ENCODE measurements around the gene GID8.

Gene GID8

GRCh38 chr20:62945771-62946339 is 7.9 kb downstream of the GID8 start:
- DNase-seq = no peak

DNA sequence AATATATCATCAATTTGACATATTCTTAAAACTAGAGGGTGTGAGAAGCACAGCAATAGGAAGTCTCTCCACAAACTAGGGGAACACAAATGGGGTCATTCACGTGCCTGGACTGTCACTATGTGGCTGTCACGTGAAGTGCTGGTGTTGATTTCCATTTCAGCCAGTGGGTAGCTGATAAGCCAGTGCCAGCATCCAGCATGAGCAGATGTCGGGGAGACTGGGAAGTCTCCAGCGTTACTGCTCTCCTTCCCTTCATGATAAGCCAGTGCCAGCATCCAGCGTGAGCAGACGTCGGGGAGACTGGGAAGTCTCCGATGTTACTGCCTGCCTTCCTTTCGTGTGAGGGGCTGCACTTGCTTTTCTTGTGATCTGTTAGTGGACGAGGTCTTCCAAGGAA is 9.0 kb downstream of the GID8 start:
- DNase-seq = no peak

DNA sequence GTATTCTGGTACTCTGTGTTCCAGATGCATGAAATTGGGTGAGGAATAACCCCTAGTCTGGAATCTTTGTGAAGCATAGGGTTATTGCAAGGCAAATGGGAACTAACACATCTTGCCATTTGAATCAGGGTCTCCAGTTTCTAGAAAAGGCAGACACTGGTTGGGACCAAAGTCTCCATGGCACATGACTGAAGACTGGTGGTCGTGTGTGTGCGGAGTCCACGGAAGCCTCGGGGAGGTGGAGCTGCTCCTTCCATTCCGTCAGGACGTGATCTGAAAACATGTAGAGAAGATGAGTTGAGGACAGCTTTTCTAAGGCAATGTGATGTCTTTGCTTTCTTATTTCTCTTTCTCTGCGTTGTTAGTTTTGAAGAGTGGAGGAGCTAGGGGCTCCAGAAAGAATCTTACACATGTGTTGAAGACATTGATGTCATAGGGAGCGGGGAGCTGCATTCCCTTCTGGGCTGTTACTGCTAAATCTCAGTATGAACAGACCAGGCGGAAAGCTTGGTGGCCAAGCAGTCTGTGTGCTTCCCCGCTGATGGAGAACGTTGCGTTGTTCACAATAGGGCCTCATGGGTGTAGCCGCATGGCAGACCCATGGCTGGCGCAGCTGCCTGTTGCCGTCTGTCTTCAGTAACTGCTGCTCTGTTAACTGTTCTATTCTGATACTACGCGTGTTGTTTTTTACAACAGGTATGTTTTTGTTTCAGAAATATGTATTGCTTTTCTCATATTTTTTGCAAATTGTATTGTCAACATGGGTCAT is 9.8 kb downstream of the GID8 start:
- no peak for DNase-seq

- DNase-seq = no peak
Observed at GRCh38 chr20:62949153-62949821, 11.3 kb downstream of the GID8 start.

DNA sequence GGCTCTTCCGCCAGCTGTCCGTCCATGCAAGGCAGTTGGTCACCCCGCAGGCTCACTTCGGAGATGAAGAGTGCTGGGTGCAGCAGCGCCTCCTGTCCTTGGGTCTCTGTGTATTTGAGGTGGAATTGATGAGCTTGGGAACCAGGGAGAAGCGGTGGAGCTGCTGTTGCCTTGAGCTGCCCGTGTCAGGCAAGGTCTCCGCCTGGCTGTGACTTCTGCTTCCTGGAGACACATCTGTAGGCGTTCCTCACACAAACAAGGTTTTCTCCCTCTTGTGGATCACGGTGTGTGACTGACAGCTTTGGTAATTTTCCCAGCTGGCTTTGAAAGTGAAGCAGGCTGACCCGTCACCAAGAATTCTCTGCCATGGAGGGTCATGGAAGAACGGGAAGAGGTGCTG is 12.0 kb downstream of the GID8 start:
- DNase-seq = no peak

DNA sequence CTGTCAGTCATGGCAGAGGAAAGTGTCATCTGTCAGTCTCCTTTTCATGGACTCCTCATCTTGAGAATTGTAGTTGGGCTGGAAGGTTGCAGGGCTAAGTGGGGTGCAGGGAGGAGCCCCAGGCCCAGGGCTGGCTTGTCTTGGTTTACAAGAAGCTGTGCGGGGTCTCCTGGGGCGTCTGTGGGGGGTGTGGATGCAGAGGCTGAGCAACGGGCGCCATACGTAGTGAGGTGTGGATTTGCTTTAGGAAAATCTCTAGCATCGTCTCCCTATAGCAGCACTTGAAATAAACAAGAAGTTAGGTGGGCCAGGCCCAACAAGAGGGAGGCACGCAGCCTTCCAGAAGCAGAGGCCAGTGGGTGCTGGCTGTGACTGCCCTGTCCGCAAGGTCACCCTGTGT is 12.8 kb downstream of the GID8 start:
- DNase-seq = no peak

DNA sequence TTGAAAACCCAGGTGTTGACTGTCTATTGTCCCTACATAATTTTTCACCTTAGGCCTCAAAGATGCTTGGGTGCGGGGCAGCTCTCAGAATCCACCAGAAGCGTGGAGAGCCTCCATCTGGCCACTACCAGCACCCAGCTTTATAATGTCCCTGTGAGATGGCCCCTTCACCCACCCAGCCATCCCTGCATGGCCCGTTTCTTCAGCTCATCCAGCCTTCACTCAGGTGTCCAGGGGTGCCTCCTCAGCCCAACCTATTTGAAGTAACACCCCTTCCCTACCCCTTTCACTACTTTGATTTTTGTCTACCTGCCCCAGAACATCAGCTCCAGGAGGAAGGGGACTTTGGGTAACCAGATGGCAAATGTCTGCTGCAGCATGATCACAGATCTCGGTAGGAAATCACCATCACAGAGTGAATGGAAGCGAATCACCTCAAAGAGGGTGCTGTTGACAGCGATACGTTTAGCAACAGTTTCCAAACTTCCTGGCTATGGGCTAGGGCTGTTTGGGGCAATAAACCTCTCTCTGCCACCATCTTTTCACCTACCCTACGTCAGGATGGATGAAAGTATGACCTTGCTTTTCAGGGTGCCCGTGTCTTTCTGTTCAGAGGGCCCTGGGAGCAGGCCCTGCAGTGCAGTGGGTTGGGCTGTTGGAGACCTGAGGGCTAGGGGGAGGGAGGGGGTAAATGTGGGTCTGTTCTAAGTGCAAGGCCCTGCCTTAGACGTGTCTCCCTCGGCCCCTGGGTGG is 13.4 kb downstream of the GID8 start:
- DNase-seq = no peak

DNA sequence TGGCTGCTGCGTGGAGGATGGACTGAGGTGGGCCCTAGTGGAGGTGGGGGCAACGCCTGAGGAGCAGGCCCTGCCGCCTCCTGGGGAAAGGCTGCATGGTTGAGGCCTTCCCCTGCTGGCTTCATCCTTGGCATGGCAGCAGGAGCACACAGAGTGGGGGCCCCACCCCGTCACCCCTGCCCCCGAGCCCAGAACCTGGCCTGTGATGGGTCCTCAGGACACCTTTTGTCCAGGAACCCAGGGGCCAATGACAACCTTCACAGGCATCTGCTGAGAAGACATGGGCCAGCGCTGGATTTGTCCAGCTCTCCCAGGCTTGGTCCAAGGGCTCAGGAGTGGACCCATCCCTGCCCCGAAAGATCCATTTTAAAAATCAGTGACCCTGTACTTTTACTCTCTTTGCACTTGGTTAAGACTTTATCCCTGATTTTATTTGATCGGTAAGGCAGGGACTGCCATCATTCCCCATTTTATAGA is 14.0 kb downstream of the GID8 start:
- no peak for DNase-seq

DNA sequence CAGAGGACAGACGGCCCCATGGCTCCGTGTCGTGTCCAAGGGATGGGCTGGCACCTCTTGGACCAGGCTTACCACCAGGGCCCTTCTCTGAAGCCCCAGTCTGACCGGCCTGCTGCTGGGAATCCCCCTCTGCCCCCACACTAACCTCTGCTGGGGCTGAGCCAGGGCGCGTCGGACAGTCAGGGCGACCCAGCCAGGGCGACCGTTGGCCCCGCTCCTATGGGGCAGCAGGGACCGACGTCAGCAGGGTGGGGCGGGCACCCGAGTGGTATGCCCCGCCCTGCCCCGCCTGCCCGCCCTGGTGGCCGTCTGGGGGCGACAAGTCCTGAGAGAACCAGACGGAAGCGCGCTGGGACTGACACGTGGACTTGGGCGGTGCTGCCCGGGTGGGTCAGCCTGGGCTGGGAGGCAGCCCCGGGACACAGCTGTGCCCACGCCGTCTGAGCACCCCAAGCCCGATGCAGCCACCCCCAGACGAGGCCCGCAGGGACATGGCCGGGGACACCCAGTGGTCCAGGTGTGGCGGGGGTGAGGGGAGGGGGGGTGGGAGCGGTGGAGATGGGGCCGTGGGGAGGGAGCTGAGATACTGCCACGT is 14.5 kb downstream of the GID8 start, which contains the start of gene SLC17A9:
Gene SLC17A9, plus strand, starts transcription at position 337 of the 595 bp plus-strand sequence. Its CDS starts 122 bp downstream, at position 459.
- no peak for DNase-seq

- DNase-seq = no peak
Observed at GRCh38 chr20:62952968-62953838, 15.3 kb downstream of the GID8 start.

DNA sequence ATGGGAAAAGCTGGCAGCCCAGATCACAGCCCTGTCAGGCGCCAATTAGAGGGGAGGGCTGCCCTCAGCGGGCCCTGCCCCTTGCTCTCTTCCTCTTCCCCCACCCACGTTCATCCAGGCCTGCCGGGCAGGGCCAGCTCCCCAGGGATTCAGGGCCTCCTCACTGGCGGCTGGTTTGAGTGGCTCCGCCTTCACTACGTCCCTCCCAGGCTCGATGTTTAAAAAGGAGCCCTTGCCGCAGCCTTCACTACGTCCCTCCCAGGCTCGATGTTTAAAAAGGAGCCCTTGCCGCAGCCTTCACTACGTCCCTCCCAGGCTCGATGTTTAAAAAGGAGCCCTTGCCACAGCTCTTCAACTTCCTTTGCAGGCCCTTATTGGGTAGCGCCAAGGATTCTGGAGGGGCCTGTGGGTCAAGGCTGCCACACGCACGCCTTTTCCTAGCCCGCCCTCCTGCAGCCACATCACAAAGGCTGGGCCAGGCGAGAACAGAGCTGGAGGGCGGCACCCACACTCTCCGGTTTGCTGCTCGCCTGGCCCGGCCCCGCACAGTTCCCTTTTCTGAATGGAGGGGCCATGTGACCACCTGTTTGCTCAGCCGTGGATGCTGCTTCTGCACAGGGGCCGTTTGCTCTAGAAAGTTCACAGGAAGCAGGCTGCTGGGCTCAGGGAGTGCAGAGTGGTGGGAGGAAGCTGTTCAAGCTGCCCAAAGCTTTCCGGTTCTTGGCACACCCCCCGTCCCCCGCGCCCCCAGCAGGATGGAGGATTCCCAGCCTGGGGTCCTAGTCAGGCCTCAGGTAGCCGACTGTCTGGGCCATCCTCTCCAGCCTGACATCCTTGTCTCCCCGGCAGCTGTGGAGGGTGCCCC is 16.1 kb downstream of the GID8 start:
- no peak for DNase-seq

GRCh38 chr20:62955519-62956386 is 17.8 kb downstream of the GID8 start:
- no peak for DNase-seq

DNA sequence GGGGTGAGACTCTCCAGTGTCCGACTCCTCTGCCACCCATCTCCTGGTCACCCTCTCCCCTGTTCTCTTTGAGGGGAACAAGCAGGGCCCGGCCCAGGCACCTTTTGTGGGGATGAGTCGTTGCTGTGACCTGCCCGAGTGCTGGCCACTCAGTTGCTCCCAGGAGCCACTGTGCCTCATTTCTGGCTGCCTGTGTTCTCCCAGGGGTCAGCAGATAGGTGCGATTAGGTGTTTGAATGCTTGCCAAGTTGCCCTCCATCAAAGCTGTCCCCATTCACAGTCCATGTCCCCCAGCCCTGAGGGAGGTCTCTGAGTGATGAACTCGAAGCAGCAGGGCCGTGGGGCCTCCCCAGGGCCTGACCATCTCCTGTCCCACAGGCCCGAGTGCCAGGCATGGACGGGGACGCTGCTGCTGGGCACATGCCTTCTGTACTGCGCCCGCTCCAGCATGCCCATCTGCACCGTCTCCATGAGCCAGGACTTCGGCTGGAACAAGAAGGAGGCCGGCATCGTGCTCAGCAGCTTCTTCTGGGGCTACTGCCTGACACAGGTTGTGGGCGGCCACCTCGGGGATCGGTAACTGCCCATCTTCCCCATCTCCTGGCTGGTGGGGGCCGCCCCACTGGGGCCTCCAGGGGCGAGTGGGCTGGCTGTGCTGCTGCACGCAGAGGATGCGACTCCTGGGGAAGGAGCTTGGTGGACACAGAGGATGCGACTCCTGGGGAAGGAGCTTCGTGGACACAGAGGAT is 18.6 kb downstream of the GID8 start:
- DNase-seq = no peak

DNA sequence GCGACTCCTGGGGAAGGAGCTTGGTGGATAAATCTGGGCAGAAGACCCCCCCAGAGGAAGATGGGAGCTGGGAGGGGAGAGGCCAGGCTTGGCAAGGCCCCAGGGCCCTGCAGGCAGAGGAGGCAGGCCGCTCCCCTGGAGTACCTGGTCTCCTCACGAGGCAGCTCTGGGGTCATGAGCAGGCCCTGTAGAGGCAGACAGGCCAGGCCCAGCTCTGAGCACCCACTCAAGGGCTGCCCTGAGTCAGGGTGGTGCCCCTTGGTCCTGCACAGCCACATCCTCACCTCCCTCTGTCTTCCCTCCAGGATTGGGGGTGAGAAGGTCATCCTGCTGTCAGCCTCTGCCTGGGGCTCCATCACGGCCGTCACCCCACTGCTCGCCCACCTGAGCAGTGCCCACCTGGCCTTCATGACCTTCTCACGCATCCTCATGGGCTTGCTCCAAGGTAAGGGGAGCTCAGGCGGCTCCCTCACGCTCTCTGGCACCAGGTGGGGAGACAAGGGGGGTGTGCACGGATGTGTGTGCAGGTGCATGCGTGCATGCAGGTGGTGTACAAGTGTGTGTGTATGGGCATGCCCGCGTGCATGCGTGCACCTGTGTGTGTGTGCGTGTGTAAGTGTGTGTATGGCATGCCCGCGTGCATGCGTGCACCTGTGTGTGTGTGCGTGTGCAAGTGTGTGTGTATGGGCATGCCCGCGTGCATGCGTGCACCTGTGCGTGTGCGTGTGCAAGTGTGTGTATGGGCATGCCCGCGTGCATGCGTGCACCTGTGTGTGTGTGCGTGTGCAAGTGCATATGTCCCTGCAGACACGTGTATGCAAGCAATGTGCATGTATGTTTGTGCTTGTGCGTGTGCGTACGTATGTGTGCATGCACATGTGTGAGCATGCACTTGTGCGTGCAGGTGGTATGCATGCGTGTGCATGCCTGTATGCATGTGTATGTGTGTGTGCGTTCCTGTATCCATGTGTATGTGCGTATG is 19.5 kb downstream of the GID8 start:
- DNase-seq = no peak

DNA sequence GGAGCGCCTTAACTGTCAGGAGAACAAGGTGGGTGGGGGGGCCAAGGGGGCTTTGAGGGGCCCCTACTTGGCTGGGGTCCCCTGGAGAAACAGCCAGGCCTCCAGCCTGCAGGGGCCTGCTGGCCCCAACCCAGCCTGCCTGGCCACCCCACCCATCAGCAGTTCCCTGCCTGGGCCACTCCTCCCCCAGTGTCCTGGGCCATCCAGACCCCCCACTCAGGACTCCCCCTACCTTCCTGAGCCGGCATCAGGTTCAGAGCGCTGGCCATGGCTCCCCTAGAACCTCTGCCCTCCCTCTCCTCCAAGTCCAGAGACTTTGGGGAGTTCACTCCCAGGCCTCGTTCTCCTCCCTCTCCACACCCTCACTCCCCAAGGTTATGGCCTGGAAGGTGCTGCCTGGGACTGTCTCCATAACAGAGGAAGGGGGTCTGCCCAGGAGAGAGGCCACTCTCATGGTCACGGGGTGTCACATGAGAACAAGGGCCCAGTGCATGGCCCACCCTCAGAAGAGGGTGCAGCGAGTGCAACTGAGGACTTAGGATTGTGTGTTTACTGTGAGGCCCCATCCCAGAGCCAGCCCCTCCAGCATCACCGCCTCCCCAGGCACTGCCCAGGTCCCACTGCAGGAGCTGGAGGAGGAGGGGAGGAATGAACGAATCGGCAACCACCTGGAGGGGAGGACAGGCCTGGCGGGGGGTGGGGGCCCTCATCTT is 20.6 kb downstream of the GID8 start:
- DNase-seq = no peak

GRCh38 chr20:62959101-62959971 is 21.4 kb downstream of the GID8 start:
- DNase-seq = no peak
